HG02840 (cell line): ENCODE data around the gene FGGY.

Experiments used
- ATAC-seq: cut with Tn5 transposase; IDR thresholded peaks from one replicate; pipeline ENCODE4 v1.9.1; 2021; ENCODE audit warnings: mild to moderate bottlenecking, moderate library complexity, moderate number of reproducible peaks; ENCODE audit not compliant: unreplicated experiment, low FRiP score

The FGGY gene

GRCh38 chr1:59499943-59500569 is 203.2 kb downstream of the FGGY start:
- ATAC-seq, result no peak

GRCh38 chr1:59500950-59501742 is 204.3 kb downstream of the FGGY start:
- ATAC-seq, result no peak

DNA sequence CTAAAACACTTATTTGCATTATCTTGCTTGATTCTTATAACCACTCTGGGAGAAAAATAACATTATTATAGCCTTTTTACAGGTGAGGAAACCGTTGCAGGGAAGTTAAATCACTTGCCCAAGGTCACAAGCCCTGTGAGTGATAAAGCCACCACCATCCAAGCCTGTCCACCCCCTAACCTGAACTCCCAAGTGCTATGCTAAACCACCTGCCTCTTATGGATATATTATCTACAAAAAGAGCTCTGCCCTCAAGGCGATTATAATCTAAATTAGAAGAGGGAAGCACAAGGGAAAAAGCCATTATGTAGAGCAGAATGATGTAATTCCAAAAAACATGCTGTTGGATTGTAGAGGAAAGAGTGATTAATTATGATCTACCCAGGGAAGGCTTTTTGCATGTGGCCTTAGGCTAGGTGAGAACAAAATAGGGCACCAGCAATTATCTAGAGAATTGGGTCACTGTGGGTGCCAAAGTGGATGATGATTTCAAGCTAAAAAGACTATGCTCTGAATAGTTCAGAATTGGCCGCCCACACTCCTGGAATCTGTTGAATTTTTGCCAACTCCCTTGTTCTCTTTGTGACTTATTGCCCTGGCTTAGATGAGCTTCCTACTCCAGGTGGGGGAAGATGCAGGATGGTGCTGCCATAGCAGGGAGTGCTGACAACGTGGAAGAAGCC is 205.3 kb downstream of the FGGY start:
- ATAC-seq, result no peak

DNA sequence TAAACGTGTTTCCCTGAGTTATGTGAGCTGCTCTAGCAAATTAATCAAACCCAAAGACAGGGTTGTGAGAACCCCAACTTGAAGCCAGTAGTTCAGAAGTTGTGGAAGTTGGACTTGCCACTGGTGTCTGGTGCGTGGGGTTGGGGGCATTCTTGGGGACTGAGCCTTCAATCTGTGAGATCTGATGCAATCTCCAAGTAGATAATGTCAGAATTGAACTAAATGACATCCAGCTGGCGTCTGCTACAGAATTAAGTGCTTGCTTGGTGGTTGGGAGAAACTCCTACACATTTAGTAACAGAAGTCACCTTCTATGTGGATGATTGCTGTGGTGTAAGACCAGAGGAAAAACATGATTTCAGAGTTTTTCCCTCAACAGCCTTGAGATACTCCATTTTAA is 207.4 kb downstream of the FGGY start:
- ATAC-seq, result no peak

DNA sequence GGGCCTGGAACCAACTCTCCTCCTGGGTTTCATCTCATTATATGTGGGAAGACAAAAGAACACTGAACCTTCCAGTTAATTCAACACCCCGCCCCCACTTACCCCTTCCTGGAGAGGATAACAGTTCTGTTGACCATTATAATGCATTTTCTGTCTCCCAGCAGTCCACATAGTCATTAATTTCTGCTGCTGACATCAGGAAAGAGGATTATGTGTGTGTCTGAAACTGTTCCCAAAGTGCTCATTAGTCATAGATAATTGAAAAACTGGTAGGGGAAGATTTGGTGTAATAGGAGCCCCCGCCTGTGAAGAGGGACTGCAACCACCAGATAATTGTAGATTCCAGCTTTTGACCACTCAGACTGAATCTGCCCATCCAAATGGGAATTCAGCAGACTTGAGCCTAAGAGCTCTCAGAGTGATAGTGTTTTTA is 208.7 kb downstream of the FGGY start:
- ATAC-seq, result no peak

DNA sequence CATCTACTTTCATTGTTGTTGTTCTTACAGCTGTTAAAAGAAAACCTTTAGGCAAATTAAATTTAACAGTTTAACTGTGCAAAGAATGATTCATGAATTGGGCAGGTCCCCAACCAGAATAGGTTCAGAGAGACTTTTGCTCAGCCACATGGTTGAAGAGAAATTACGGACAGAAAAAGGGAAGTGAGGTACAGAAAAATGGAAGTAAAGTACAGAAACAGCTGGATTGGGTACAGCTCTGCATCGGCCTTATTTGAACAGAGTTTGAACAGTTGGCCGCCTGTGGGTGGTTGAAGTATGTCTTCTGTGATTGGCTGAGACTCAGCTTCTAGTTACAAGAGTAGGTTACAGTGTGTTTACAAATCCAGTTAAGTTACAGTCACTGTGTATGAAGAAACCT is 210.1 kb downstream of the FGGY start:
- peak; percentile 64 for ATAC-seq

GRCh38 chr1:59509341-59509875 is 212.5 kb downstream of the FGGY start:
- no peak for ATAC-seq

DNA sequence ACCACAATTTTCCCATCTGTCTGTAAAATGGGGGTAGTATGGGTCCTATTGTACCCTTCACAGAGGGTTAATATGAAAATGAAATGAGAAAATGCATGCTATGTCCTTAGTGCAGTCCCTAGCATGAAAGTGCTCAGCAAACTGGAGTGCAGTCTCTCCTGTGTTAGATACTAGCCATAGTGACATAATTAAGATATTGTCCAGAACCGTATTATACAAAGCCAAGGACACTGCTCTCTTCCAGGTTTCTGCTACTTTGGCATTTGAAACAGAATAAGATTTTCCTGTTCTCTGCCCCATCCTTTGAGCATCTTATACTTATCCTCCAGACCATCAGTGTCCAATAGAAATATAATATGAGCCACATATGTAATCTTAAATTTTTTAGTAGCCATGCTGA is 213.4 kb downstream of the FGGY start:
- ATAC-seq, result no peak

DNA sequence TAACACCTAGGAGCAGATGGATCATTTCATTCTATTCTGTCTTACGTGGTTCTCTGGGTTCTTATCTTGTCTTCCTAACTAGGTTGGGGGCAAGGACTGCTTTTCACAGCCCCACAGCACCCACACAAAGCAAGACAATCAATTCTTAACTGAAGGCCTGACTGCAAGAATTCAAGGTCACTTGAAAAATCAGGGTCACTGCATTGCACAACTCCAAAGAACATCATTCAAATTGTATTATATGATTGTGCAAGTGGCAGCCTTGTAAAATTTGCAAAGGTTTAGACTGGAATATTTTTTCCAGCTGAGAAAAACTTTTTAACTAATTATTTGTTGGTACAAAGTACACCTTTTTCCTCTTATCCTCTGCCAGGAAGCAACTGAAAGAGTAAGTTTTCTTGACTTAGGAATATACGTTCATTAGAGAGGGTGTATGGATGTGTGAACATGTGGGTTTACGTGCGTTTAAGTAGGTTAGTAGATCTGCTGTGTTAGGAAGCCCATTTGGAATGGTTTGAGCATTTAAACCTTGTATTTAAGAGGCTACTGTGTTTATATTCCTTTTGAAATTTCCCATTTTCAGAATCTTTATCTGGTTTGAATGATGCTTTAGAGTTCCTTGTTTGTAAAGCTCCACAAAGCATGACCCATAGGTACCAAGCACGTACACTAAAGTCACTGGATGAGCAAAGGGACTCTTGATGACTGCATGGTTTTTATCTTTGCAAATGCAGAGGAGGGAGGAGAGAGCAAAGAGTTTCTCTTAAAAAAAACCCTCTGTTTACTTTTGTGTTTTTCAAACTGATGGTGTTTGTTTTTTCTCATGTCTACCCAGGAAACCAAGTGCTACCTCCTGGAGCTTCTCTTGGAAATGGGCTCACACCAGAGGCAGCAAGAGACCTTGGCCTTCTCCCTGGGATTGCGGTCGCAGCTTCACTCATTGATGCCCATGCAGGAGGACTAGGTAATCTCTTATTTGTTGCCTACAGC is 214.9 kb downstream of the FGGY start:
- no peak for ATAC-seq

DNA sequence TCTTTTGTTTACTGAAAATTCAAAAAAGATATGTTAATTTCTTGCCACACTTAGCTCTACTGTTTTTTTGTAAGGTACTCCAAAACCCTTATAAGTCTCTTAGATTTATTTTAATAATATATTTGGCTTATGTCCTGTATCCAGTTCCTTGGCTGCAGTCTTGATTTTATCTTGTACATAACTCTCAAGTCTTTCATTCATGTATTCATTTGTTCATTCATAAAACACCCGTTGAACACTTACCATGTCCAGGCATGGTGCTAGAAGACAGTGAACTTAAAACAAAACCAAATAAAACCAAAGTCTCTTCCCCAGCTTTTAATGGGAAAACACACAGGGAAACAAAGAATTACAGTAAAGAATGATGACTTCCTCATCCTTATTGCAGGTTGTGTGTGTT is 215.8 kb downstream of the FGGY start:
- ATAC-seq, result no peak

DNA sequence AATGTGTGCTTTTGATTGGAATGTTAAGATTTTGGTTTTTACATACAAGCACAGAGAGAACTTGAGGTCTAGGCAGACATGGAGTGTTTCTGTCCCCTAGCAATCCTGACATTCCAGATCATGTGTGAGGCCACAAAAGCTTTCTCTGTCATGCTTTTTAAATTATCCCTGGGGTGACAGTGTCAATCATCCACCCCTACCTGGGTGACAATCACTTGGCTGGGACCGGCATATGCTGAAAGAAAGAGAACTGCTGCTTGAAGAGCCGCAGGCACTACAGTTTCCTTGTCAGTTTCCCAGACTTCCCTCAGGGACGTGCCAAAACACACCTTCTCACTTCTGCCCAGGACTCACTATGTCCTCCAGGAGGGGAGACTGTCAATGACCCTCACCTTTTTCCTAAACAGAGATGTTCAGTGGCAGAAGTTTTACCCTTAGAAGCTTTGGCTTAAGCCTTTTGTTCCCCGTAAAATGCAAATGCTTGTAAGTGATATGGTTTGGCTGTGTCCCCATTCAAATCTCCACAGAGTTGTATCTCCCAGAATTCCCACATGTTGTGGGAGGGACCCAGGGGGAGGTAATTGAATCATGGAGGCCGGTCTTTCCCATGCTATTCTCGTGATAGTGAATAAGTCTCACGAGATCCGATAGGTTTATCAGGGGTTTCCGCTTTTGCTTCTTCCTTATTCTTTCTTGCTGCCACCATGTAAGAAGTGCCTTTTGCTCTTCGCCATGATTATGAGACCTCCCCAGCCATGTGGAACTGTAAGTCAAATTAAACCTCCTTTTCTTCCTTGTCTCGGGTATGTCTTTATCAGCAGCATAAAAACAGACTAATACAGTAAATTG is 217.4 kb downstream of the FGGY start:
- no peak for ATAC-seq

DNA sequence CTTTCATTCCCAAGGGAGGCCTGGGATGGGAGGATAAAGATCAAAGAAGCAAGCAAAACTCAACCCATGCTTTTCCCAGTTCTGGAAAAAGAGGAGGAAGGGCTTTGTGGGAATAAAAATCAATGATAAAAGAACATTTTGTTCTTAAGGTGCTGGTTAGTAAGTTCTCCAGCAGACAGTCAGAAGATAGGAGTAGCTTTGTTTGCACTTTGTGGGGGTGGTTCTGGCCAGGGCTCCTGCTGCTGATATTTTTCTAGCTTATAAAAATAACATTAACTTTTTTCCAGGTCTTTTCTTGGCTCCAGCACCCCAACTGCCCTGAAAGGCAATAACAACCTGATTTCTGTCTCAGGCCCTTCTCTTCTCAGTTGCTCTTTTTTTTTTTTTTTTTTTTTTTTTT is 220.0 kb downstream of the FGGY start:
- no peak for ATAC-seq

DNA sequence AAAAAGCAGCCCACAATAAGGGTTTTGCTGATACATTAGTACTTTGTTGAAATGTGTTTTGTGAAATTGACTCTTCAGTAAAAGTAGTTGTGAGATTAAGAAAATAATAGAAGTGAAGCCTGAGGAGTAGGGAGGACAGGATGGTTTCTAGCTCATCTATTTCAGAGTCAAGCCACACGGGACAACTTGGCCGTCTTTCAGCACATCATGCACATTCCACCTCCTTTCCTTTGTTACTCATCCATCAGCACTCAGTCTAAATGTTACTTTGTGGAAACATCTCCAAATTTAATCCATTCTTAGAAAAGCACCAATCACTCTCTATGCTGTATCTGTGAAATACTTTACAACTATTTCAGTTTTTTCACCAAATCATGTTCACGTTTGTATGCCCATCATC is 223.3 kb downstream of the FGGY start:
- ATAC-seq, result no peak

GRCh38 chr1:59520827-59521418 is 224.0 kb downstream of the FGGY start:
- ATAC-seq, result no peak

- ATAC-seq, result no peak
Measured at GRCh38 chr1:59521456-59521855, 224.6 kb downstream of the FGGY start.

DNA sequence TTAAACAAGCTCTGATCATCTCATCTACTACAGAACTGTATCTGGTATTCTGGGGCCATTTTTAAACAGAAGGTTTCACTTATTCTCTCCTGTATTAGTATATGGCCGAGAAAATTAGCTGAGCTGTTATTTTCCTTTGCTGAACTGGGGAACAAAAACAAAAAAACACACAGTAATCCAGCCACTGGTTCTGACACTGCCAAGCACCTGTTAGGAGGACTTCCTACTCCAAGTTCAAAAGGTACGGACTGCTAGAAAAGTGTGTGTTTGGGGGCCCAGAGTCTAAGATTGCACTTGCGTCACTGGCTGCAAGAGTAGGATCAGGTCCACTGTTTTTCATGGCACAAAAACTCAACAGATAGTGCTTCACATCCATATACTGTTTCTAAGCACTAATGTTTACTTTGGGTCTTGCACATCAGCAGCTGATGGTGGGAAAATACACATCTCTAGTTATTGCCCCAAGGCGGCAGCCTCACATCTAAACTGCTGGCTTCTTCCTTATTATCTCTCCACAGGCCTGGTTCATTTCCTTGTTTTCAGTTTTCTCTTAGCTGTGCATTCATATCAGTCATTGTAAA is 226.1 kb downstream of the FGGY start:
- no peak for ATAC-seq

GRCh38 chr1:59523745-59524450 is 227.0 kb downstream of the FGGY start:
- ATAC-seq, result no peak

GRCh38 chr1:59526240-59526639 is 229.3 kb downstream of the FGGY start:
- ATAC-seq, result no peak
